Cerebellar nuclear complex (tissue), 1 donor: ENCODE results near the gene RAD54L.
"Not testable (repeated sequence)": the region's sequence is repeated elsewhere in the genome, so short reads cannot be mapped to it uniquely, and the experiment has no call there.

Experiments
- DNase-seq, 2 experiments: peaks; one replicate each; lab custom pipeline; 2025; lab: John Stamatoyannopoulos, UW

The RAD54L gene

GRCh38 chr1:46285730-46286477, 38.3 kb downstream of the RAD54L start:
- no peak for DNase-seq

GRCh38 chr1:46288485-46289133, 41.0 kb downstream of the RAD54L start:
- DNase-seq = no peak

GRCh38 chr1:46289134-46289494, 41.6 kb downstream of the RAD54L start:
- DNase-seq = no peak

GRCh38 chr1:46289976-46290375, 42.4 kb downstream of the RAD54L start:
- no peak for DNase-seq

- DNase-seq = no peak
Observed at GRCh38 chr1:46295306-46295705, 47.7 kb downstream of the RAD54L start.

GRCh38 chr1:46298387-46298786, 50.8 kb downstream of the RAD54L start:
- DNase-seq = no peak

- DNase-seq = no peak
Observed at GRCh38 chr1:46300673-46301405, 53.3 kb downstream of the RAD54L start.

GRCh38 chr1:46301406-46301807, 53.8 kb downstream of the RAD54L start:
- no peak for DNase-seq

- DNase-seq = no peak
Observed at GRCh38 chr1:46301808-46302640, 54.5 kb downstream of the RAD54L start.

GRCh38 chr1:46302641-46303037, 55.1 kb downstream of the RAD54L start:
- no peak for DNase-seq

GRCh38 chr1:46303038-46303871, 55.7 kb downstream of the RAD54L start, which contains the start of the genes LRRC41 and UQCRH:
Gene LRRC41 (minus strand): TSS chr1:46303616. CDS start chr1:46303322, 294 bp downstream.
Gene UQCRH (plus strand): TSS chr1:46303698. CDS start chr1:46303767, 69 bp downstream.
- peak; percentile 56 to 88 for DNase-seq

GRCh38 chr1:46303872-46304326, 56.3 kb downstream of the RAD54L start:
- DNase-seq = no peak

GRCh38 chr1:46306159-46306530, 58.6 kb downstream of the RAD54L start:
- DNase-seq = no peak

- no peak for DNase-seq
Observed at GRCh38 chr1:46309401-46310159, 62.0 kb downstream of the RAD54L start.

GRCh38 chr1:46310321-46310720, 62.8 kb downstream of the RAD54L start:
- DNase-seq = no peak

GRCh38 chr1:46315669-46316403, 68.3 kb downstream of the RAD54L start:
- DNase-seq = no peak

GRCh38 chr1:46317323-46317722, 69.8 kb downstream of the RAD54L start:
- DNase-seq = no peak

GRCh38 chr1:46319301-46319700, 71.7 kb downstream of the RAD54L start:
- DNase-seq = not testable (repeated sequence)
